Endothelial cell of umbilical vein (primary cell): Measurements from ENCODE around the gene TXLNA. TPM values are rescaled to one million over a fixed set of nuclear protein-coding genes. Genes with fewer than 3 reads are reported as not detected.
"Not testable (repeated sequence)": the region's sequence is repeated elsewhere in the genome, so short reads cannot be mapped to it uniquely, and the experiment has no call there.

Source experiments
- BruUV-seq: library from RNA; stranded (reverse); fragments of 400-500 nt; replicated peaks from 2 replicates; lab custom pipeline; 2021; lab: Mats Ljungman, UMichigan
- CTCF ChIA-PET: fragments of 300-600, 350-600 bp; sonication (Branson Sonifier 250); formaldehyde crosslinking; loops from one replicate; lab custom pipeline; 2021; ENCODE audit warnings: antibody characterized with exemption, inconsistent platforms; lab: Charles Lee
- POLR2A ChIA-PET: fragments of 300-600, 350-600 bp; sonication (Branson Sonifier 250); formaldehyde crosslinking; loops from one replicate; lab custom pipeline; 2021; ENCODE audit warnings: antibody characterized with exemption, inconsistent platforms; lab: Charles Lee
- DNase-seq: peaks from one replicate; pipeline ENCODE4 v3.0.0-alpha.2; 2011; ENCODE audit warnings: low read depth, low spot score
- FAIRE-seq: peaks from 2 replicates; lab custom pipeline; 2011; peaks lifted over from hg19 to GRCh38; lab: Jason Lieb, UNC
- H2AFZ ChIP-seq: 2 replicates; pipeline ENCODE4 v1.6.0; 2012; ENCODE audit warnings: low read depth, low read length, control low read depth, inconsistent platforms
- H3K27ac ChIP-seq: 2 replicates; pipeline ENCODE4 v1.5.1; 2011; ENCODE audit warnings: low read depth, mild to moderate bottlenecking, control low read depth, low read length, moderate library complexity; ENCODE audit not compliant: insufficient read depth
- H3K27me3 ChIP-seq, 2 experiments: 2 replicates each; pipeline versions ENCODE4 v1.6.0 to v1.6.1; 2011; ENCODE audit warnings: low read length in 2 of 2, mixed read lengths in 1 of 2; ENCODE audit not compliant: control insufficient read depth in 2 of 2, insufficient read depth in 2 of 2
- H3K36me3 ChIP-seq, 2 experiments: 2 replicates in 1 of 2; 3 replicates in 1 of 2; pipeline ENCODE4 v1.5.1; 2011; ENCODE audit warnings: low read length in 2 of 2, mild to moderate bottlenecking in 1 of 2, moderate library complexity in 1 of 2; ENCODE audit not compliant: control insufficient read depth in 2 of 2, insufficient read depth in 2 of 2; ENCODE audit errors: extremely low read depth in 1 of 2
- H3K4me1 ChIP-seq: 3 replicates; pipeline ENCODE4 v1.5.1; 2011; ENCODE audit warnings: mild to moderate bottlenecking, low read length; ENCODE audit not compliant: control insufficient read depth, insufficient read depth; ENCODE audit errors: extremely low read depth
- H3K4me2 ChIP-seq: 2 replicates; pipeline ENCODE4 v1.6.1; 2011; ENCODE audit warnings: low read length, control low read depth, mixed read lengths; ENCODE audit not compliant: insufficient read depth
- H3K4me3 ChIP-seq, 3 experiments: fragments of 200-600 bp in 1 of 3; sonication (generic), shearing (Covaris generic) in 1 of 3; replicated peaks in 1 of 3; 2 replicates each; pipeline ENCODE4 v1.5.1; 2011 to 2016; ENCODE audit warnings: control low read depth in 3 of 3, low read length in 3 of 3, mild to moderate bottlenecking in 2 of 3, inconsistent platforms in 1 of 3, low read depth in 1 of 3, moderate library complexity in 1 of 3; ENCODE audit not compliant: insufficient read depth in 1 of 3
- H3K79me2 ChIP-seq: 2 replicates; pipeline ENCODE4 v1.6.0; 2012; ENCODE audit warnings: low read length, inconsistent platforms; ENCODE audit not compliant: control insufficient read depth, insufficient read depth
- H3K9ac ChIP-seq: replicated peaks from 2 replicates; pipeline ENCODE3; 2011; ENCODE audit warnings: low read length, control low read depth; ENCODE audit not compliant: insufficient read depth; ENCODE audit errors: extremely low read depth
- H3K9me1 ChIP-seq: replicated peaks from 3 replicates; pipeline ENCODE4 v1.6.0; 2011; ENCODE audit warnings: mild to moderate bottlenecking, low read length; ENCODE audit not compliant: control insufficient read depth, insufficient read depth; ENCODE audit errors: extremely low read depth
- H3K9me3 ChIP-seq: replicated peaks from 2 replicates; pipeline ENCODE4 v1.5.1; 2012; ENCODE audit warnings: low read length, inconsistent platforms; ENCODE audit not compliant: control insufficient read depth, insufficient read depth
- H4K20me1 ChIP-seq: replicated peaks from 2 replicates; pipeline ENCODE3; 2011; ENCODE audit warnings: mild to moderate bottlenecking, low read length; ENCODE audit not compliant: control insufficient read depth, insufficient read depth; ENCODE audit errors: extremely low read depth
- CTCF ChIP-seq, 2 donors: IDR thresholded peaks; 1 replicate in 1 of 2; 2 replicates in 1 of 2; pipeline ENCODE4 v1.5.1; 2011; ENCODE audit warnings: low read length in 2 of 2, mild to moderate bottlenecking in 2 of 2, moderate library complexity in 2 of 2, control low read depth in 1 of 2, inconsistent platforms in 1 of 2, low read depth in 1 of 2; ENCODE audit not compliant: insufficient read depth in 1 of 2; ENCODE audit errors: extremely low read depth in 1 of 2
- EZH2 ChIP-seq: IDR thresholded peaks from 2 replicates; pipeline ENCODE4 v1.6.1; 2012; ENCODE audit warnings: borderline replicate concordance, low read depth, mild to moderate bottlenecking, moderate library complexity, low read length, inconsistent platforms; ENCODE audit not compliant: severe bottlenecking
- FOS ChIP-seq: IDR thresholded peaks from 2 replicates; pipeline ENCODE4 v1.6.1; 2011; ENCODE audit warnings: mild to moderate bottlenecking, low read length, moderate library complexity, borderline replicate concordance; ENCODE audit not compliant: insufficient read depth
- GATA2 ChIP-seq: IDR thresholded peaks from 2 replicates; pipeline ENCODE4 v1.7.0; 2011; ENCODE audit warnings: low read depth, mild to moderate bottlenecking, moderate library complexity, mixed read lengths, low read length; ENCODE audit not compliant: insufficient read length, insufficient read depth
- JUN ChIP-seq: IDR thresholded peaks from 2 replicates; pipeline ENCODE4 v1.6.1; 2011; ENCODE audit warnings: borderline replicate concordance, low read depth; ENCODE audit not compliant: insufficient read length, insufficient read depth
- MAX ChIP-seq: IDR thresholded peaks from 2 replicates; pipeline ENCODE4 v1.6.1; 2011; ENCODE audit not compliant: insufficient read depth, insufficient read length
- MYC ChIP-seq: IDR thresholded peaks from one replicate; pipeline ENCODE4 v1.6.1; 2011; ENCODE audit warnings: mild to moderate bottlenecking, low read depth, low read length
- POLR2A ChIP-seq: IDR thresholded peaks from 2 replicates; pipeline ENCODE4 v1.6.1; 2012; ENCODE audit warnings: low read depth, mild to moderate bottlenecking, control low read depth, low read length
- POLR2AphosphoS5 ChIP-seq: IDR thresholded peaks from 2 replicates; pipeline ENCODE4 v1.6.1; 2012; ENCODE audit warnings: low read depth, mild to moderate bottlenecking, control low read depth, low read length, moderate library complexity; ENCODE audit not compliant: insufficient read depth
- dilution Hi-C: fragments of 300-500 bp; cut with MboI; formaldehyde crosslinking; loops from one replicate; pipeline ENCODE4 v1.15.0; 2019; ENCODE audit warnings: low sequenced_read_pairs; ENCODE audit not compliant: extremely low pct_ligation_motif_present
- intact Hi-C: fragments of 100-400 bp; cut with micrococcal nuclease; formaldehyde crosslinking; loops from one replicate; pipeline ENCODE4 v1.10.0; 2022
- polyA plus RNA-seq, 4 experiments: library from polyadenylated mRNA; depleted of rRNA in 3 of 4; stranded (reverse) in 3 of 4; unstranded in 1 of 4; fragments of >200 nt; gene quantifications; 2 replicates each; pipeline versions ENCODE4 v1.2.1 to v1.2.3, GENCODE V29; 2011 to 2012; ENCODE audit warnings: missing spikeins in 1 of 4
- total RNA-seq: library from RNA; stranded (reverse); gene quantifications from 2 replicates; pipeline ENCODE4 v1.2.3, GENCODE V29; 2021

The TXLNA gene
- total and polyA plus RNA-seq, 2 donors (not counting 3 experiments of a cell fraction or from before 2014, with no cell fraction given): 41.8 to 69.4 TPM

DNA sequence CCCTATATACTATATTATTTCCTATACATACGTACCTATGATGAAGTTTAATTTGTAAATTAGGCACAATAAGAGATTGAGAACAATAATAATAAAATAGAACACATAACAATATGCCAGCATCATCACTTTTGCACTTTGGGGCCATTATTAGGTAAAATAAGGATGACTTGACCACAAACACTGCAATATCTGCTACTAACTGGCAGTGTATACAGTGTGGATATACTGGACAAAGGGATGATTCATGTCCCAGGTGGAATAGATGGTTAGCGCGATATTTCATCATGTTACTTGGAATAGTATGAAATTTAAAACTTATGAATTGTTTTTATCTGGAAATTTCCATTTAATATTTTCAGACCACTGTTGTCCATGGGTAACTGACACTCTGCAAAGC is 35.4 kb upstream of the TXLNA start:
- Histone ChIP-seq H3K27ac (no peak overlapping the region), H3K9me1 (no peaks in the 10 kb centered on the region), H3K4me3 (no peak overlapping the region), H4K20me1 (peaks cover 1% of the 10 kb centered on the region), H3K9me3 (no peaks in the 10 kb centered on the region), H3K27me3 (no peaks in the 10 kb centered on the region), H2AFZ (no peak overlapping the region), H3K4me2 (no peak overlapping the region), H3K79me2 (peaks cover 78% of the 10 kb centered on the region), H3K36me3 (no peaks in the 10 kb centered on the region), H3K4me1 (peaks cover 6% of the 10 kb centered on the region), H3K9ac (no peak overlapping the region)
- ChIA-PET POLR2A (no interaction called here), CTCF (interaction anchor here (1.7 kb wide), 1 partner anchor 16 kb away, joined by 8 read pairs; no protein-coding TSS in a partner anchor)
- no peak for TF ChIP-seq FOS
- TF ChIP-seq GATA2: no peak
- TF ChIP-seq EZH2: no peak
- no peak for TF ChIP-seq MYC
- TF ChIP-seq CTCF (IDR thresholded peaks at IDR 0.05; ENCODE audit: extremely low read depth in 1 of 2, insufficient read depth in 1 of 2, low read depth in 1 of 2, low read length in 2 of 2): no peak
- TF ChIP-seq MAX: no peak
- TF ChIP-seq POLR2AphosphoS5: no peak
- no peak for TF ChIP-seq JUN
- no peak for TF ChIP-seq POLR2A
- dilution Hi-C loops: no loop called here
- no peak for DNase-seq
- no TSS peak for BruUV-seq
- no peak for FAIRE-seq
- intact Hi-C loops: no loop called here

DNA sequence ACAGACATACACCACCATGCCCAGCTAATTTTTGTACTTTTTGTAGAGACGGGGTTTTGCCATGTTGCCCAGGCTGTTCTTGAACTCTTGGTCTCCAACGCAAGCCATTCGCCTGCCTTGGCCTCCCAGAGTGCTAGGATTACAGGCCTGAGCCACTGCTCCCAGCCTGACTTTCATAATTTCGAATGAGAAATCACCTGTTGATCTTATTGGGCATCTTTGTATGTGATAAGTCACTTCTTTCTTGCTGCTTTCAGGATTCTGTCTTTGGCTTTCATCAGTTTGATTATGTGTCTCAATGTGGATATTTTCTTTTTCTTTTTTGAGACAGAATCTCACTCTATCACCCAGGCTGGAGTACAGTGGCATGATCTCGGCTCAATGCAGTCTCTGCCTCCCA is 31.7 kb upstream of the TXLNA start:
- intact Hi-C loops: loop anchor here (2.0 kb wide), 1 partner anchor 25 kb away; no protein-coding TSS in a partner anchor
- POLR2A ChIA-PET, dilution Hi-C loops, H3K4me2 ChIP-seq, H3K9ac ChIP-seq, CTCF ChIA-PET, H3K9me1 ChIP-seq, FAIRE-seq, H4K20me1 ChIP-seq, H3K36me3 ChIP-seq, H3K4me3 ChIP-seq, H3K4me1 ChIP-seq, H3K27me3 ChIP-seq, H3K9me3 ChIP-seq, BruUV-seq, H3K27ac ChIP-seq, H2AFZ ChIP-seq, DNase-seq: not testable (repeated sequence)
- peaks cover 67% of the 10 kb centered on the region for H3K79me2 ChIP-seq
